ENCODE data around the gene PDGFA. TPM values are rescaled to one million over a fixed set of nuclear protein-coding genes. Genes with fewer than 3 reads are reported as not detected.

PDGFA gene
- total and polyA plus RNA-seq, 2 experiments from 2014 or later = 4.7 to 8.4 TPM

- Histone ChIP-seq H2AFZ (no peak overlapping the region), H3K9ac (no peak overlapping the region), H3K79me2 (ENCODE audit: insufficient read depth) (no peaks in the 10 kb centered on the region), H3F3A (ENCODE audit: insufficient read depth) (no peaks in the 10 kb centered on the region), H3K9me2 (ENCODE audit: insufficient read depth) (no peaks in the 10 kb centered on the region), H4K20me1 (ENCODE audit: insufficient read depth) (no peaks in the 10 kb centered on the region), H3K36me3 (ENCODE audit: low read depth) (no peaks in the 10 kb centered on the region), H3K27me3 (replicated peaks; ENCODE audit: insufficient read depth) (no peaks in the 10 kb centered on the region), H3K4me2 (ENCODE audit: unreplicated experiment) (no peak overlapping the region), H3K9me3 (ENCODE audit: low read depth) (no peaks in the 10 kb centered on the region), H3K27ac (no peak overlapping the region), H3K4me1 (ENCODE audit: insufficient read depth) (no peaks in the 10 kb centered on the region), H3K4me3 (no peak overlapping the region)
- DNase-seq = no peak
- WGBS, 2 experiments (ENCODE audit: low coverage in 1 of 2, low lambda C conversion rate in 2 of 2, missing lambda C conversion rate in 2 of 2) = 87 to 90% methylated on average over 29 to 32 of the region's 44 CpGs
- in situ Hi-C loops (cut with MboI) = no loop called here
- TF ChIP-seq EZH2phosphoT487 (IDR thresholded peaks at IDR 0.05; ENCODE audit: insufficient read depth, low read depth) = no peak
- TF ChIP-seq EZH2 (IDR thresholded peaks at IDR 0.05; ENCODE audit: insufficient read depth, poor library complexity, severe bottlenecking) = no peak
Observed at GRCh38 chr7:561631-562373, 42.2 kb upstream of the PDGFA start.

DNA sequence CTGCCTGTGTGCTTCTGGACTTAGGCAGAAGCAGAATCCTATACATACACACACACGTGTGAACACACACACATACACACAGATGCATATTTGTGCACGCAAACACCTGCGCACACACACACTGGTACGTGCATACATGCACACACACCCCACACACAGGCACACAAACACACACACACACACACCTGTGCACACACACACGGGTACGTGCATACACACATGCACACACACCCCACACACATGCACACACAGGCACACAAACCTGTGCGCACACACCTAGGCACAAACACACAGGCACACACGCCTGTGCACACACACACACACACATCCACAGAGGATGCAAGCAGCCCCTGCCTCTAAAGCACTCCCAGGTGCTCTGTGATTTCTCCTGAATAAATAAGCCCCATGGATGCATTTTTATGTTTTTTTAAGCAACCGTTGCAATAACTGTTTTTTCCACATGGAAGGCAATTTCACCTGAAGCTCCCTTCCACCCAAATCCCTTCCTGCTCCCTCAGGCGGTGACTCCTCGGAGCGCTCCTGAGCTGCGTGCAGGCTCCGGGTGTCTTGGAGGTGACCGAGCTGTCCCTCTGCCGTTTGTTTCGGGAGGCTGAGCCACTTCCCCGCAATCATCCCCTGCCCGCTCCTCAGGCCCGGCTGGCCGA is 41.5 kb upstream of the PDGFA start:
- 77 to 81% methylated on average over 21 of the region's 21 CpGs for WGBS, 2 experiments (ENCODE audit: low coverage in 1 of 2, low lambda C conversion rate in 2 of 2, missing lambda C conversion rate in 2 of 2)
- in situ Hi-C loops (cut with MboI) = no loop called here
- no peak overlapping the region for H3K9ac ChIP-seq

DNA sequence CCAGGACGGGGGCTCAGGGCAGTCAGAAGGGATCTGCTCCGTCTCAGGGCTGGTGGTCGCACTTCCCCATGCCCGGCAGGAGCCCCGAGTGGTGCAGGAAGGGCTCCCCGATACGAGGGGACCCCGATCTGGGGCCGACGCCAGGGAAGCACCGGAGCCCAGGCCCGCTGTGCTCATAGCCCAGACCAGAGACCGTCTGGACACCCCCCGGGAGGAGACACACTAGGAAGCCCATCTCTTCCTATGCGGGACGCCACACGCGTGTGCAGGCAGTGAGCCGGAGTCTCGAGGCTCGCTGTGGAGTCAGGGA is 39.7 kb upstream of the PDGFA start:
- H3K79me2 ChIP-seq (ENCODE audit: insufficient read depth) = no peaks in the 10 kb centered on the region
- in situ Hi-C loops (cut with MboI) = no loop called here
- no peak for DNase-seq
- no peaks in the 10 kb centered on the region for H4K20me1 ChIP-seq (ENCODE audit: insufficient read depth)
- H3K9me3 ChIP-seq (ENCODE audit: low read depth) = no peaks in the 10 kb centered on the region
- H3K27ac ChIP-seq = no peak overlapping the region
- no peaks in the 10 kb centered on the region for H3K36me3 ChIP-seq (ENCODE audit: low read depth)
- no peak overlapping the region for H3K4me3 ChIP-seq
- WGBS, 2 experiments (ENCODE audit: low coverage in 1 of 2, low lambda C conversion rate in 2 of 2, missing lambda C conversion rate in 2 of 2) = 89% methylated on average over 21 of the region's 21 CpGs
- no peaks in the 10 kb centered on the region for H3K27me3 ChIP-seq (replicated peaks; ENCODE audit: insufficient read depth)
- no peak overlapping the region for H2AFZ ChIP-seq
- no peak overlapping the region for H3K9ac ChIP-seq
- no peaks in the 10 kb centered on the region for H3F3A ChIP-seq (ENCODE audit: insufficient read depth)
- no peak overlapping the region for H3K4me2 ChIP-seq (ENCODE audit: unreplicated experiment)
- no peak for TF ChIP-seq EZH2phosphoT487 (IDR thresholded peaks at IDR 0.05; ENCODE audit: insufficient read depth, low read depth)
- H3K9me2 ChIP-seq (ENCODE audit: insufficient read depth) = no peaks in the 10 kb centered on the region
- H3K4me1 ChIP-seq (ENCODE audit: insufficient read depth) = no peaks in the 10 kb centered on the region

More for the DNA sequence above, 41.5 kb upstream of the PDGFA start:
- Histone ChIP-seq H3K27ac (no peak overlapping the region), H3K4me3 (no peak overlapping the region), H2AFZ (no peak overlapping the region), H3K9me2 (ENCODE audit: insufficient read depth) (no peaks in the 10 kb centered on the region), H3F3A (ENCODE audit: insufficient read depth) (no peaks in the 10 kb centered on the region), H3K9me3 (ENCODE audit: low read depth) (no peaks in the 10 kb centered on the region), H4K20me1 (ENCODE audit: insufficient read depth) (no peaks in the 10 kb centered on the region), H3K4me2 (ENCODE audit: unreplicated experiment) (no peak overlapping the region), H3K27me3 (replicated peaks; ENCODE audit: insufficient read depth) (no peaks in the 10 kb centered on the region), H3K79me2 (ENCODE audit: insufficient read depth) (no peaks in the 10 kb centered on the region), H3K4me1 (ENCODE audit: insufficient read depth) (no peaks in the 10 kb centered on the region), H3K36me3 (ENCODE audit: low read depth) (no peaks in the 10 kb centered on the region)
- DNase-seq = no peak
- TF ChIP-seq EZH2phosphoT487 (IDR thresholded peaks at IDR 0.05; ENCODE audit: insufficient read depth, low read depth) = no peak
- TF ChIP-seq EZH2 (IDR thresholded peaks at IDR 0.05; ENCODE audit: insufficient read depth, poor library complexity, severe bottlenecking) = no peak

DNA sequence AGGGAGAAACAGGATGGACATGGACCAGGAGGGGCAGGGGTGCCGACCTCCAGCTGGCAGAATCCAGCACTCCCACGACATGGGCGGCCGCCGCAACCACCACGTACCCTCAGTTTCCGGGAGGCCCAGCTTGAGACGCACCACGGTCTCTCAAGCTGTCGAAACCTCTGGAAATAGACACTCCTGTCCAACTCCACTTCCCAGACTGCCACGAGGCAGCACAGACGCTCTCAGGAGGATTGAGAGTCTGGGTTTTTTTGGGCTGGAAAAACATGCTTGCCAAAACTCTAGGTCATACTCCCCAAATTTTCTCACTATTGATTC is 37.9 kb upstream of the PDGFA start:
- H4K20me1 ChIP-seq (ENCODE audit: insufficient read depth) = no peaks in the 10 kb centered on the region
- DNase-seq = no peak
- WGBS, 2 experiments (ENCODE audit: low coverage in 1 of 2, low lambda C conversion rate in 2 of 2, missing lambda C conversion rate in 2 of 2) = 82 to 83% methylated on average over 12 of the region's 12 CpGs
- H3K9ac ChIP-seq = no peak overlapping the region
- no peak overlapping the region for H3K4me3 ChIP-seq
- H3K79me2 ChIP-seq (ENCODE audit: insufficient read depth) = no peaks in the 10 kb centered on the region
- H3K27ac ChIP-seq = no peak overlapping the region
- TF ChIP-seq EZH2phosphoT487 (IDR thresholded peaks at IDR 0.05; ENCODE audit: insufficient read depth, low read depth) = no peak
- TF ChIP-seq EZH2 (IDR thresholded peaks at IDR 0.05; ENCODE audit: insufficient read depth, poor library complexity, severe bottlenecking) = no peak
- H3K4me1 ChIP-seq (ENCODE audit: insufficient read depth) = no peaks in the 10 kb centered on the region
- no peaks in the 10 kb centered on the region for H3K9me3 ChIP-seq (ENCODE audit: low read depth)
- no peaks in the 10 kb centered on the region for H3K36me3 ChIP-seq (ENCODE audit: low read depth)
- no peaks in the 10 kb centered on the region for H3K27me3 ChIP-seq (replicated peaks; ENCODE audit: insufficient read depth)
- in situ Hi-C loops (cut with MboI) = no loop called here
- H3K9me2 ChIP-seq (ENCODE audit: insufficient read depth) = no peaks in the 10 kb centered on the region
- H3F3A ChIP-seq (ENCODE audit: insufficient read depth) = no peaks in the 10 kb centered on the region
- no peak overlapping the region for H3K4me2 ChIP-seq (ENCODE audit: unreplicated experiment)
- no peak overlapping the region for H2AFZ ChIP-seq

Measured in GM23248 (cell line).